H1 (cell line): ENCODE measurements around the gene KLB.

ENCODE experiments used
- CHD1 ChIP-seq: IDR thresholded peaks from 2 replicates; pipeline ENCODE4 v1.6.1; 2012; ENCODE audit warnings: low read depth, low read length, improper control_type of control experiment
- CTCF ChIP-seq, 3 experiments: IDR thresholded peaks; 1 replicate in 2 of 3; 2 replicates in 1 of 3; pipeline versions ENCODE4 v1.5.1 to v1.6.1; 2011; ENCODE audit warnings: low read length in 3 of 3, mild to moderate bottlenecking in 3 of 3, inconsistent platforms in 2 of 3, low read depth in 1 of 3, moderate library complexity in 1 of 3; ENCODE audit not compliant: insufficient read depth in 1 of 3; ENCODE audit errors: control extremely low read depth in 1 of 3
- E2F6 ChIP-seq: IDR thresholded peaks from 2 replicates; pipeline ENCODE4 v1.6.1; 2012; ENCODE audit warnings: inconsistent platforms
- NRF1 ChIP-seq: IDR thresholded peaks from 2 replicates; pipeline ENCODE4 v1.6.1; 2011; ENCODE audit warnings: mild to moderate bottlenecking, low read depth, low read length, improper control_type of control experiment
- RBBP5 ChIP-seq: IDR thresholded peaks from 2 replicates; pipeline ENCODE4 v1.7.1; 2012; ENCODE audit warnings: low read depth, mild to moderate bottlenecking, inconsistent platforms, low read length, moderate library complexity, borderline replicate concordance
- TAF1 ChIP-seq: IDR thresholded peaks from 2 replicates; pipeline ENCODE4 v1.6.1; 2011; ENCODE audit warnings: mild to moderate bottlenecking, low read depth, low read length

GRCh38 chr4:39365360-39365759 is 41.4 kb upstream of the KLB start:
- TF ChIP-seq TAF1 (no peak), CTCF (IDR thresholded peaks at IDR 0.05; ENCODE audit: control extremely low read depth in 1 of 3, insufficient read depth in 1 of 3, low read depth in 1 of 3, low read length in 3 of 3) (no peak), RBBP5 (no peak), E2F6 (no peak), NRF1 (no peak), CHD1 (no peak)
